GM21367 (cell line): ENCODE results near the gene CHAC2.
"Not testable (repeated sequence)": the region's sequence is repeated elsewhere in the genome, so short reads cannot be mapped to it uniquely, and the experiment has no call there.

Experiments used
- ATAC-seq: cut with Tn5 transposase; IDR thresholded peaks from one replicate; pipeline ENCODE4 v1.9.1; 2021; ENCODE audit not compliant: unreplicated experiment

The CHAC2 gene

GRCh38 chr2:53767405-53768241, at the start of gene CHAC2:
CHAC2 (plus strand) TSS chr2:53767804; CDS start chr2:53767887, 83 bp downstream.
- ATAC-seq = peak; percentile 92

DNA sequence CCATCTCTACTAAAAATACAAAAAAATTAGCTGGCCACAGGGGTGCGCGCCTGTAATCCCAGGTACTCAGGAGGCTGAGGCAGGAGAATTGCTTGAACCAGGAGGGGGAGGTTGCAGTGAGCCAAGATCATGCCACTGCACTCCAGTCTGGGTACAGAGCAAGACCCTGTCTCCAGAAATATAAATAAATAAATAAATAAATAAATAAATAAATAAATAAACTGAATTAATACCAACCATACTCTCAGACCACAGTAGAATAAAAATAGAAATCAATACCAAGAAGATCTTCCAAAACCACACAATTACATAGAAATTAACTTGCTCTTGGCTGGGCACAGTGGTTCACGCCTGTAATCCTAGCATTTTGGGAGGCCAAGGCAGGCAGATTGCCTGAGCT, 46.7 kb upstream of the CHAC2 start:
- not testable (repeated sequence) for ATAC-seq

- ATAC-seq = no peak
These were observed 43.1 kb upstream of the CHAC2 start for GRCh38 chr2:53724536-53724935.

- ATAC-seq = no peak
These were observed 41.9 kb upstream of the CHAC2 start for GRCh38 chr2:53725662-53726061.

GRCh38 chr2:53727921-53728320, 39.7 kb upstream of the CHAC2 start:
- no peak for ATAC-seq

DNA sequence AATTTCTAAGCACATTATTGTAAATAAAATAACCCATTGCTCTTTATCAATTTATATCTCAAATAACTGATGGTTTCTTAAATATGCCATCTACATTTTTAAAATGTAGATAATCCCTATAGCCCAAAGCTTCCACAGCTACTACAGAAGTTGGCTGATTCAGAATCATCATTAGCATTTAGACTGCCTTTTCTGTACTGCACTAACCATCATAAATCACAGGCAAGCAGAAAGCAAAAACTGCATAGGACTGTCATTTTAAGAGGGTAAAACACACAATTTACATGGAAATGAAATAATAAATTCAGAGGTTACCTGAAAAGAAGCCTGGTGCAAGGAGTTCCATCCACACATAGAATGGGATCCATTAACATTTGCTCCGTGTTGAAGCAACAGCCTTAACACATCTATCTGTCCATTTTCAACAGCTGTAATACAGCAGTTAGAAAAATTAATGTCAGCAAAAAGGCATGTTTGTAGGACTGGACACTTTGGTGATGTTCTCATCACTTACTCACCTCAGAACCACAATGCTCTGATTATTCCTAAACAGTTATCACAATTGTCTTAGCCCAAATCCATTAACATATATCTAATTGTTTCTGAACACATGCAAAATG, 38.4 kb upstream of the CHAC2 start:
- ATAC-seq = no peak

- no peak for ATAC-seq
These were observed 30.5 kb upstream of the CHAC2 start for GRCh38 chr2:53737091-53737490.

DNA sequence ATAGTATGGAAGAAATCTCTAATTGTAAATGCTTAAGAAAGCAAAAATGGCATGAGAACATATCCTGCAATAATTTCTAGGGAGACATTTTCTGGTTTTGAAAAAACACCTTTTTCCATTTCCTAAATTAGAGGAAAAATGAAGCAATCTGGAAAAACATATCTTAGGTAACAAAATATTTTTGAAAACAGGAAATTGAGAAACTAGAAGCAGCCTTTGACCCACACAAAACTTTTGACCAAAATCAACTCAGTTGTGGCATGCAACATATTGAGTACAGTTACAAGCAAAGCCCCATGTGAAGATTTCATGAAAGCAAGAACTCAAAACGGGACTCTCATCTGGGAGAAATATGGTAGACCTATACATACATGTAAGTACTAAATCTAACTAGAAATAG, 28.6 kb upstream of the CHAC2 start:
- no peak for ATAC-seq

DNA sequence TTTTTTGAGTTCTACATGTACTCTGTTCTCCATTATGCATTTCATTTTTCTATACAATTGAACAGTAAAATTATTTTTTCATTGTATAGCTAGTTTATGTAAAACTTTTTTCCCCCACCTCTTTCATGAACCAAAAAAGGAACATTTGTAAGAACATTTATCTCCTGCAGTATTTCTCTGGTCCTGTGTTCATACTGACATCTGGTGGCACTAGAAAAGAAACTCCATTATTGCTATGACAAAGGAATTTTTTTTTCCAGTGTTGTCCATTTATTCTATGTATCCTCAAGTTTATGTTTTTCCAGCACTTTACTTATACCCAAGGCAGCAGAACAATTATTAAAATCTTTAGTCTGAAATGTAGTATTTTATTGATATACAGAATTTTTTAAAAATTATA, 27.4 kb upstream of the CHAC2 start:
- ATAC-seq = no peak

DNA sequence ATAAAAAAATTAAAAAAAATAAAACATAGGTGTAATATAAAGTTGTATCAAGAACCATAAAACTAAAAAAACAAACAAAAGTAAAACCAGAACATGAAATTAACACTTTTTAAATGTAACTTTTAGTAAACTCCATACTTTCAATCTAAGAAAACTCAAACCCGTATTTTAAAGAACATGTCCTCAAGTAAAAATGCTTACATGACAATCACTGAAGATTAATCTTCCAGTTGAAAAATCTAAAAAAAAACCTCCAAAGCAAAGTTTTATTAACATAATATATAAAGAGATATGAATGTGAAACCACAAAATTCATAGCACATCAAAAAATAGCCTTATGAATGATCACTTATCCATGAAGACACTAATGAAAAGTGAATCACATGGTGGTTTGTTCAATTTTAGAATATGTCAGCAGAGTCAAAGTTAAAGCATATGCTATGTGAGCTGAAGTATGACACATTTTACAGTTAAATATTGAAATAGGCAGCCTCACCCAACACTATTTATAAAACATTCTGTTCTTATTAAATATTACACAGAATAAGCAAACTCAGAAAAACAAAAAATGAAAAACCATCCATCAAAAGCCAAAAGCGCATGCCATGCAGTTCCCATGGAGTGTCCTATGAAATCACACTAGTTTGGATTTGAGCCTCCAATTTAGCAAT, 23.1 kb upstream of the CHAC2 start:
- ATAC-seq = no peak

DNA sequence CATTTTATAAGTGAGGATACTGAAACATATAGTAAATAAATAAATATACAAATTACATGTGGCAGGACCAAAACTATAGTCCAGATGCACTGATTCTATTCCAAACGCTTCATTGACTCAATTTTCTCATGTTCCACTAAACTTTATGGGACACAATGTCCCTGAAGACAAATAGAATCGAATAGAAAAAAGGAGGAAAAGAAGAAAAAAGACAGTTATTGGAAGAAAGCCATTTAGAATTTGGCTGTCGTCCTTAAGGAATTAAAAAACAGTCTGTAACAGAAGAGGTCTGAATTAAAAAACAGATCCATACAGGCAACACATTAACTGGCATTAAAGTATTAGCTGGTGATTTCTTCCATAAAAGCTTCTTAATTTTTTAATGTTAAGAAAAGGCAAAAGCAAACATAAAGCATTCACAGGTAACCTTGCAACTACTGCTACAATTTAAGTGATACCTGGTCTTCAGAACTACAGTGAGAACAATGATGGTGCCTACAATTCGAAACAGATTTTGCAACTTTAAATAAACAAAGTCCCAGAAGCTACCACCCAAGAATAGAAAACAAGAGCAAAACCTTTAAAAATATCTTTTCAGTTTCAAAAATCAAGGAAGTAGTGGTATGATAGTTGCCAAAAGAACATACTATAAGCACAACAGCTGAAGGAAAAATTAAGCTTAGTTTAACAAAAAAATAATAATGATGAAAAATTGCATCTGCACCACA, 17.4 kb upstream of the CHAC2 start:
- peak; percentile 34 for ATAC-seq

DNA sequence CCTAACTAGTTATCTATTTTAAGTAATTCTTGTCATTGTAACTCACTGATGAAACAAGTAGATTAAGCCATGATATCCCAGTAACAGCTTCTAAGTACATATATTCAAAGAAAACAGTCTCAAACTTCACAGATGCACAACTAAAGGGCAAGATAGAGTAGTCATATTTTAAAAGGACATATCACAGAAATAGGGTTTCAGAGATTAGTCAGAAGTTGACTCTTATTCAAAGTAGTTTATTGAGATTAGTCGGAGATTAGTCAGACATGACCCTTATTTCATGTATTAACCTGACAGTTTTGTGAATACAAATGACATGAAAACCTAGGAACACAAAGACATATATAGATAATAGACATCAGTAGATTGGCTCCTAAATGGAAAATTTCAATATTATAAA, 15.9 kb upstream of the CHAC2 start:
- ATAC-seq = peak; percentile 88

DNA sequence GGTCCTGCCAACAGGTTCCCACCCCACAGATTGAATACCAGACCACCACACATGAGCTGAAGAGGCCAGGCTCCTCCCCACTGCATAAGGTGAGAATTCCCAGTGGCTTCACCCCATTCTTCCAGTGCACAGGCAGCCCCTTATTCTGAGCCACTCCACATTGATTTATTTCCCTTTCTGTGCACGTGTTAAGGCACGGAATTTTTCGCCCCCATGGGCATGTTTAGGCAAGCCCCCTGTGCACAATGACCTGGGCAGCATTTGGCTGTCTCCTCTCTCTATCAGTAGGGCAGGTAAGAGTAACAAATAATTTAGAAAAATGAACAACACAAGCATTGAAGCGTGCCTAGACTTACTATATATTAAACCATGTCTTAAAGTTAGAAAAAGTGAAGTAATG, 15.2 kb upstream of the CHAC2 start:
- no peak for ATAC-seq

GRCh38 chr2:53753041-53753440, 14.6 kb upstream of the CHAC2 start:
- no peak for ATAC-seq

DNA sequence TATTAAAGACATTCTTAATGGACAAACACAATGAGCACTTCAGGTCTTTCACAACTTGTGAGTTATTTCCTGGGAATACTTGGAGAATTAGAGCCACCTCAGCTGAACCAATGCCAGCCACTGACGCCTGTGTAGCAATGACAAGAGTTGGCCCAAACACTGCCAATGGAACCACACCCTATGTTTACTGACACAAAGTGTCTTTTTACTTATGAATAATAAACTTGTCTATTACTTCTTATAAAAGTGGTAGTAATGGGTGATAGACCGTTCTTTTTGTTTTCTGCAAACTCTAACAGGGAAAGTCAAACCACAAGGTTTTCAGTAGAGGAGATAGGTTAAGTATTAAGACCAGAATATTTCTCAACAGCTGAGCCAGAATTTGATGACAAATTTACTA, 12.5 kb upstream of the CHAC2 start:
- ATAC-seq = no peak

DNA sequence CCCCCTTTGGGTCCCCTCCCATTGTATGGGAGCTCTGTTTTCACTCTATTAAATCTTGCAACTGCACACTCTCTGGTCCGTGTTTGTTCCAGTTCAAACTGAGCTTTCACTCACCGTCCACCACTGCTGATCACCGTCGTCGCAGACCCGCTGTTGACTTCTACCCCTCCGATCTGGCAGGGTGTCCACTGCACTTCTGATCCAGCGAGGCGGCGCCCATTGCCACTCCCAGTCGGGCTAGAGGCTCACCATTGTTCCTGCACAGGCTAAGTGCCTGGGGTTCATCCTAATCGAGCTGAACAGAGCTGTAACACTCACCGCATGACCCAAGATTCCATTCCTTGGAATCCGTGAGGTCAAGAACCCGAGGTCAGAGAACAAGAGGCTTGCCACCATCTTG, 11.0 kb upstream of the CHAC2 start:
- no peak for ATAC-seq

- ATAC-seq = not testable (repeated sequence)
These were observed 10.4 kb upstream of the CHAC2 start for GRCh38 chr2:53757206-53757605.

- ATAC-seq = no peak
These were observed 1.8 kb upstream of the CHAC2 start for GRCh38 chr2:53765767-53766166.

- peak; percentile 47 for ATAC-seq
These were observed 588 bp downstream of the CHAC2 start for GRCh38 chr2:53768242-53768542.

- ATAC-seq = no peak
These were observed 1.8 kb downstream of the CHAC2 start for GRCh38 chr2:53769318-53769945.

GRCh38 chr2:53770264-53770663, 2.7 kb downstream of the CHAC2 start:
- no peak for ATAC-seq
